Raji (cell line): ENCODE data around the gene BHMT2.

Source experiments
- POLR2A ChIP-seq: IDR thresholded peaks from 2 replicates; pipeline ENCODE4 v1.6.1; 2011; ENCODE audit warnings: low read depth, low read length, control low read depth; ENCODE audit not compliant: insufficient read depth

BHMT2 gene

DNA sequence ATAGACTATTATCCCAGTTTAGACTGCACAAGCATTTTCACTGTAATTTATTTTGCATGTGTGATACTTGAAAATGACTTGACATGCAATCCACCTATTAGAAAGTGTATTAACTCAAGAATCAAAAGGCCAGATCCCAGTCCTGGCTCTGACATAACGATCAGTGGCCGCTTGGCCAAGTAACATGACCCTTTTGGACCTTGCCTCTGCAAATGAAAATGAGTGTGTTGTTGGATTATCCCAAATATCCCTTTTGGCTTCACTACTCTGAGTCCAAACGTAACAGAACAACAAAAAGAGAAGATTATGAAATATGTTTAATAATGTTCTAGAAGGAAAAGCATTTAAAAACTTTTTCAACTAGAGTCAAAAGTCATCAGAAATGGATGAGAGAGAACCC is 19.1 kb upstream of the BHMT2 start:
- no peak for TF ChIP-seq POLR2A

DNA sequence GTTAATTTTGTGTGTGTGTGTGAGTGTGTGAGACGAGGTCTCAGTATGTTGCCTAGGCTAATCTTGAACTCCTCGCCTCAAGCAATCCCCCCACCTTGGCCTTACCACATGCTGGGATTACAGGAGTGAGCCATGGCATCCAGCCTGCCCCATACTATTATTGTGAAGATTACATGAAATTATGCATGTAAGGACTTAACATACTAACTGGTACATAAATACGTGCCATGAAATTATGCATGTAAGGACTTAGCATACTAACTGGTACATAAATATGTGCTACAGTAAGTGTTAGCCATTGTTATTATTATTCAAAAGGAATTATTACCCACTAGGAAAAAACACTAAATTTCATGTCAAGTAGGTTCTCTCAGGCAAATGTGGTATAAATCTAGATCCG is 16.2 kb upstream of the BHMT2 start:
- no peak for TF ChIP-seq POLR2A

DNA sequence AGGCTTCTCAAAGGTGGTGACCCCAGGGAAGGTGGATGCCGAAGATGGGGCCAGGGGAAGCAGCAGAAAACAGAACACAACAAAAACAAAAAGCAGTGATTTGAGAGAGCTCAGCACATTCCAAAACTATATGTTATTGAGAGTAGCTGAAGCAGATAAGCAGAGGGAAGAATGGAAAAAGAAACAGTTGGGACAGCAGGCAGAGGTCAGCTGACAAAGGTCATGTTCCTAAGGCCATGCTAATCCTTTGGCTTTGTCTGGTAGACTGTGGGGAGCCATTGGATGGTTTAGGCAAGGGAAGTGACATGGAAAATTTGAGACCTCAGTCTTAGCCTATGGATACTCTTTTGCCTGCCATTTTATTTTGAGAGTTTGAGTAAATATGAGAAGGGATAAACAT is 14.6 kb upstream of the BHMT2 start:
- TF ChIP-seq POLR2A = no peak

DNA sequence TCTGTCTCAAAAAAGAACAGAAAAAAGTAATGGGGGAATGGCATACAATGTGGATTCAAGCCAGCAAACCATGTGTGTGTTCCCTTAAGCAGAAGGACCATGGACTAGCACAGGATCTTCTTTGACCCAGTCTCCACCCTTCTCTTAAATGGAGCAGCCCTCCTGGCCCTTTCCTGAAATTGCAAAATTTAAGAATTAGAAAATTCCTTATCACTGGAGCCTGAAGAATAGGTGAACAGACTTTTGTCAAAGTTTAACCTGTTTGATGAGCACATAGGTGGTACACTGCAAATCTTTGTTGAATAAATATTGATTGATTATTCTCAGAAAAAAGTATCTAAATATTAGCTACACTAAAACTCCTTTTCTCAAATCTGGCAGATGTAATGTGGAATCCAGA is 12.7 kb upstream of the BHMT2 start:
- TF ChIP-seq POLR2A = no peak

DNA sequence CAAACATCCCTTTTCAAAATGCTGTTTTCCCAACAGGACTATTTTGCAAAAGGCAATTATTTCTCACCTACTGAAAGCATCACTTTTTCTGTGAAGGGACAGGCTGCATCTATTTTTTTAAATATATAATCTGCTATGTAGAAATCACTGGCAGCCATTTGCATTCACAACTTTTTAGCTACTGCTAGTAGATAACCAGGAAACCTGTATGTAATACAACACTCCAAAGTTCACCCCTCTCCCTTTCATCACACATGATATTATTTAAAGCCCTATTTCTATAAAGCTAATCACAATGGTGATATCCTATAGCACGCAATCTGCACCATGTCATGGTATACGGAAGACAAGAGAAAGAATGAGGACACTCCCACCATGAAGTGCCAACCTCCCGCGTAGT is 9.9 kb upstream of the BHMT2 start:
- no peak for TF ChIP-seq POLR2A

DNA sequence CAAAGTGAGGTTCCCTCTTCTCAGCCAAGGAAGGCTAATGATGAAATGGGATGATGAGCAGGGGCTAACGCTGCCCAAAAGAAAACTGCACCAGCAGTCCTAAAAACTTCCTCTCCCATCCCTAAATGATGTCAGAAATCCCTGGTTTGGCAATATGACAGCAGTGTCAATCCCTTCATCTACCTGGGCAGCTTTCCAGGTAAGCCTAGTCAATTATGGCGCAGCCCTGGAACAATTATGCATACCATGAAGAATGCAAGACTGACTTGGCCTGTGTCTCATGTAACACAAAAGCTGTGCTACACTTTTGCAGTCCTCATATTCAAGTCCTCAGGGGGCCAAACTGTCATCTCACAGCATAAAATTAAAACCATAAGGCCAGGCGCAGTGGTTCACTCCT is 7.1 kb upstream of the BHMT2 start:
- TF ChIP-seq POLR2A = no peak

DNA sequence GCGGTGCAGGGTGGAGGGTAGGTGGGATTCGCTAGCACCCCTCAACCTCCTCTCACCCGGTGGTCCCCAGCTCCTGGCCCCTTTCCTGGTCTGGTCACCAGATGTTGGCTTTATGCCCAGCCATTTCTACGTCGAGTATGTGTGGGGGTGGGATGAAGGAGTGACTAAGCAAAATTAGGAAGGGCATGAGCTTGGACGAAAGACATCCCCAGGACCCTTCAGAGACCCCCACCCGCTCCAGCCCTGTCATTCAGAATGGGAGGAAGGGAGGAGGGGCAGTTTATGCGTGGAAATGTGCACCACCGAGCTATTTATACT is 742 bp downstream of the BHMT2 start:
- no peak for TF ChIP-seq POLR2A

DNA sequence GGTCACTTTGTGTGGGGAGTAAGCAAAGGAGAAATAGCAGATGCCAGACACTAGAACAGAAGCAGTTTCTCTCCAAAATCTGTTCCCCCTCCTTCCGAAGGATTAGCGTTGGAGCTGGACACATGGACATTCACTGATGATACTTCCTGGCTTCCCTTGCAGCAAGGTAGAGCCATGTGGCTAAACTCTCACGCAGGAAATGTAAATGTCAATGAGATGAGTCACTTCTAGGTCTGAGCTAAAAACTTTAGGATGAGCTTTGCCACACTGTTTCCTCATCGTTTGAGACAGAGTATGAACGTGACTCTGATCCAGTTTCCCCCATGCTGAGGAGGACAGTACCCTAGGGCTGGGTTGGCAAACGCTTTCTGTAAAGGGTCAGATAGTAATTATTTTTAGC is 5.1 kb downstream of the BHMT2 start:
- no peak for TF ChIP-seq POLR2A

DNA sequence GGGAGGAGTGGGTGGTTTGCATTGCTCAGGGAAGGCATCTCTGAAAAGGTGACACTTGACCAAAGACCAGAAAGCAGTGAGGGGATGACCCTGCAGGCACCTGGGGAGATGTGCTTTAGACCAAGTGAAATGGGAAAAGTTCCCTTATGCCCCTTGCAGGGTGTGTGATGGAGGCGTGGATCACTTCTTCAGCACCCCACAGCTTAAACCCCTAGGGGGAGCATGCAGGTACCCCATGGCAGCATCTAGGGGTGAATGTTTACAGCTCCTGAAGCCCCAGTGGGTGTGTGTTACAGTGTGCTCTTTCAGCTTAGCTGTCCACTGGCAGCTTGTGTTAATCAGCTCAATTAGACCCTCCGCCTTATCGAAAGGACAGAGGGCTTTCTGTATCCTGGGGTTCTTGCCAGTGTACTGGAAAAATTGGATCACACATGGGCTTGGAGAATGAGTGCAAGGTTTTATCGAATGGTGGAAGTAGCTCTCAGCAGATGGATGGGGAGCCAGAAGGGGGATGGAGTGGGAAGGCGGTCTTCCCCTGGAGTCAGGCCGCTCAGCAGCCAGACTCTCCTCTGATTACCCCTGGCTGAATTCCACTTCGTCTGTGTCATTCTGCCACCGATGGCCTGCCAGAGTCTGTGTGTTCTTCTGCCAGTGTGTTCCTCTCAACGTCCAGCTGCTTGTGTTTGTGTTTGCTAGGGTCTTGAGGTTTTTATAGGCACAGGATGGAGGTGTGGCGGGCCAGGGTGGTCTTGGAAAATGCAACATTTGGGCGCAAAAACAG is 6.3 kb downstream of the BHMT2 start:
- no peak for TF ChIP-seq POLR2A

DNA sequence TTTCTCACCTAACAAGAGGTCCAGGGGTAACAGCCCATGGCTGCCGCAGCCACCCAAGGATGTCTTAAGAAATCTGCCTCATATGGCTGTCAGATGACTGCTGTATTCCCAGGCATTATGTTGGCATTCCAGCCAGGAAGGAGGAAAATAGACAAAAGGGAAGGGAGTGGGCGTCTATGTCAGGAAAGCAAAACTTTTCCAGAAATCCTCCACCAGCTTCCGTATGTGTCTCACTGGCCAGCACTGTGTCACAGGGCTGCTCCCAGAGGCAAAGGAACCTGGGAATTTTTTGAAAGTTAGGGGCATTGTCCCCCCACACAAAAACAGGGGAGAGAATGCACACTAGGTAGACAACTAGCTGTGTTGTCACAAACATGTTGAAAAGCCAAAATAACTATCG is 7.3 kb downstream of the BHMT2 start:
- TF ChIP-seq POLR2A = no peak

DNA sequence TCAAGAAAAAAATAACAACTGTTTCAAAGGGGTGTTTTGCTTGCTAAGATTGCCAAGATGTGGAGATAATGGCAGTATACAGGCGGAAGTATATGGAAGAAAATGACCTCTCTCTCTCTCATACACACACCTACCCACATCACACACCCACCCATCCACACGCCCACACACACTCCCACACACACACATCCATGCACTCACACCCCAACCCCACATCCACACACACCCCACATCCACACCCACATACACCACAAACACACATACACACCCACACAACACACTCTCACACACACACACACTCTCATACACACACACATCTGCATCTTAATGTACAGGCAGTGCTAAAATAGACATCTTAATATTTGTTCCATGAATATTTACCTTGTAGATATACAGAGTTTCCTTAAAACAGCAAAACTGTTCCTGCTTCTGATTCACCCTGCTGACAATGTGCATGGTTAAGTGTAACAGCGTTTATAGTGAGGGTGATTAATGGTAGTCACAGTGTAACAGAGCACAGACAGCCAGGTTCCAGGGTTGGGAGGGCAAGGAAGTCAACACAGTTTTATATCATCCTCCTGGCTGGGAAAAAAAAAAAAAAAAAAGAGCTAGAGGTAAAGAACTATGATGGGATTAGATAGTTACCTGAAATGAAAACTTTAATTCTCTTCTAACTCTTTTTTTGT is 8.3 kb downstream of the BHMT2 start:
- no peak for TF ChIP-seq POLR2A

DNA sequence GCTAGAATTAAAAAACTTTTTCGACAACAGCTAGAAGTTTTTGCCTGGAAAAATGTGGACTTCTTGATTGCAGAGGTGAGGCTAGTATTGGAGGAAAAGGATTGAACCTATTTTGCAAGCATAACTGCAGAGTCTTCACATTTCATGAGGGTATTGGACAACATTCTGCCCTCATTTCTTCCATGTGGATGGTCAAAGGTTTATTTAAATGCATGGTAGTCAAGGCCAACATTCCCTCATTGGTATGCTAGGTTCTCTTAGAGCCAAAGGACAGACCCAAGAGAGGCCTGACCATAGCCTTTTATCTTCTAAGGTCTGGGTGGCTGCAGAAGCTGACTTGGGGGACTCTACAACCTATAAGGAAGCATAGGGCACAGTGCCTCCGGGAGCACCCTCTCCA is 11.2 kb downstream of the BHMT2 start:
- TF ChIP-seq POLR2A = no peak

DNA sequence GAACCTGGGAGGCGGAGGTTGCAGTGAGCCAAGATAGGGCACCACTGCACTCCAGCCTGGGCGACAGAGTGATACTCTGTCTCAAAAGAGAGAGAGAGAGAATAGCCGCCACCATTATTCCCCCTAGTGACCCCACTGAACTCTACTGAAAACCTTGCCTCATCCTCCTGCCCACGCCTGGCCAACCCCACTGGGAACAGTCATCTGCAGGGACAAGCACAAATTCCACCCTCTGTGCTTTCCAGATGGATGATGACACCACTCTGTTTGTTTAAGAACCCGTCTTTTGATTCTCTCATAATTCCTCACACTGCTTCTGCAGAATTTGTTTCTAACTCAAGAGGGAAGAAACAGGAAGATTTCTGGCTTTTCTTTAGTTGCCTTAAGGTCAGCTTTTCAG is 12.2 kb downstream of the BHMT2 start:
- TF ChIP-seq POLR2A = no peak

DNA sequence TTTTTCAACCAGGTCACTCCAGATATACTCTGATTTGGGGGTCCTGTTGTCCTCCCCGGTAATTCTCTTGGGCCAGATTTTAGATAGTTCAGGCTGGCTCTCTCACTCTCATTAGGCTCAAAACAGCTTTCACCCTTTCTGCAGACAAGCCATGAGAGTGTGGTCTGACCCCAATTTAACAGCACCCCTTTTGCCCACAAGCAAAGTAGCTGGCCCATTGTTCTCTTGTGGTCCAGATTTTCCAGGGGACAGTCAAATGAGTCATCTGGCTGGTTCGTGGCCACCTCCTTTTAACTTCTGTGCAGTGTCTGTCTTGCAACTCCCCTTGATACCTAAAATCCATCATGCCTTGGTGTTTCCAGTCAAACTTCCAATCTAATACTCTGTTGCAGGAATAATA is 16.5 kb downstream of the BHMT2 start:
- TF ChIP-seq POLR2A = no peak

DNA sequence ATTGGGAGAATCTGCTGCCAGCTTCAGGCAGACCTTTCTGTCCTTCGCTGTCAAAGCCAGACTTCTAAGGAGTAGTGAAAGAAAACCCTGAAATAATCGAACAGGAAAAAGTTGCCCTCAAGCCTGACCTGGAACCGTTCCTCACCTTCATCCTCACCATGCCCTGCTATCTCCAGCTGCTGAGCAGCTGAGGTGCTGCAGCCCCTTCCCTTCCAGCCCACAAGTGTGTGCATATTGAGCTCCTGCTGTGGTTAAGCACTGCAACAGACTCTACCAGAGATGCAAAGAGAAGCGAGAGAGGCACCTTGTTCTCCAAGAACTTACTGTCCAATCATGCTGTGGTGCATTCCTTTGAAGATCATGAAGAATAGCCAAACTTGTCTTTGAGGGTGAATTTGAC is 18.9 kb downstream of the BHMT2 start:
- TF ChIP-seq POLR2A = no peak

DNA sequence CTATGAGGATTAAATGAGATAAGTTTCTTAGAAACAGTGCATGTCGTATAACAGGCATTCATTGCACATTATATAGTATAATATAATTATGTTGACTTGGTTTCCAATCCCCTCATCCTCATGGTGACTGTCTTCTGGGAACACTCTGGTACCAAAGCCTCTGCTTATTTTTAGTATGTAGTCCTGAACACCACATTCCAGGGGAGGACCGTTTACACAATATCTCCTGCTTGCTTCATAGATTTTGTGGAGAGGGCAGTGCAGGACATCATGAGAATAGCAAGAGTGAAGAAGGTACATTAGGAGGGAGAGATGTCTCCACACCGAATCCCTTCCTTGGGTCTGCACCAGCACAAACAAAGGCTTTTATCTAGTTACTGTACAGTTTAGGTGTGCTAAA is 21.5 kb downstream of the BHMT2 start:
- TF ChIP-seq POLR2A = no peak

DNA sequence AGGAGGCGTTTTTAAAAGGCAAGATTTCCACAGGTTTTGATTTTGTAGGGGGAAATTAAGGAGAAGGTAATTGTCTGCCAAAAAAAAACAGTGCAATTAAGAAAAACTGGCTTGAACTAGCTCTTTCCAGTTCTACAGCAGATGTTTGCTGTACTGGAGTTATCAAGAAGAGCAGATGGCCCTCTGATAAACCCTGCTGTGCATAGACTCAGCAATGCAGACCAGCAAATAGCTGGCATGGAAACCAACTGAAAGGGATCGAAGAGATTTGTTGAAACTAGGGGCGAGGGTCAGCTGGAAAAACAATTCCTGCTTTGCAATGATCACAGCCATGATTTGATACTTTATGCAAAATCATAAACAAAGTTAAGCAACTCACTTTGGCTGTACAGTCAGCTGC is 24.2 kb downstream of the BHMT2 start:
- no peak for TF ChIP-seq POLR2A

DNA sequence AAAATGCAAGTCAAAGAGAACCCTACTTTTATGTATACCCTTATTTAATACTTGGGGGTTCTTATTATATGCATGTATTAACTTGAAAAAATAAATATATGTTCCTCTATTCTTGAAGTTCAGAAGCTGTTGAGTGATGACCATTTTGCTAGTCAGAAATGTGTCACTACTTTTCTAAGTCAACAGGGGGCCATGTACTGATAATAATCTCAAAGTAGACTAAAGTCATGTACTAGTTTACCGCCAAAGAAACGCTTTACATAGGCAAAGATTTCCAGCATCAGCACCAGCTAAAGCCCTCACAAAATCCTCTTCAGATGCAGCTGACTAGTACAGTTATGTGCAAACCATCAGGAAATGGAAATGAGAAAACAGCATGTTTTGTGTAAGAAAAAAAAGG is 36.3 kb downstream of the BHMT2 start:
- TF ChIP-seq POLR2A = no peak
